HG03520 (cell line): ENCODE results near the gene SORCS2.
"Not testable (repeated sequence)": the region's sequence is repeated elsewhere in the genome, so short reads cannot be mapped to it uniquely, and the experiment has no call there.

Experiments
- ATAC-seq: cut with Tn5 transposase; IDR thresholded peaks from one replicate; pipeline ENCODE4 v1.9.1; 2021; ENCODE audit warnings: mild to moderate bottlenecking, moderate library complexity; ENCODE audit not compliant: unreplicated experiment

Gene SORCS2

DNA sequence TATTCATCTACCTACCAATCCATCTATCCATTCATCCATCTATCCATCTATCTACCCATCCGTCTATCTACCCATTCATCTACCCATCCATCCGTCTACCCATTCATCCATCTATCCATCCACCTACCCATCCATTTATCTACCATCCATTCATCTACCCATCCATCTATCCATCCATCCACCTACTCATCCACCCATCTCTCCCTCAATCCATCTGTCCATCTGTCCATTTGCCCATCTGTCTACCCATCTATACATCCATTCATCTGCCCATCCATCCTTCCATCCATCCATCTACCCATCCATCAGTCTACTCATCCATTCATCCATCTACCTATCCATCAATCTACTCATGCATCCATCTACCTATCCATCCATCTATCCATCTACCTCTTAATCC lies 369.2 kb downstream of the SORCS2 start:
- no peak for ATAC-seq

GRCh38 chr4:7564242-7564641 lies 371.9 kb downstream of the SORCS2 start:
- no peak for ATAC-seq

DNA sequence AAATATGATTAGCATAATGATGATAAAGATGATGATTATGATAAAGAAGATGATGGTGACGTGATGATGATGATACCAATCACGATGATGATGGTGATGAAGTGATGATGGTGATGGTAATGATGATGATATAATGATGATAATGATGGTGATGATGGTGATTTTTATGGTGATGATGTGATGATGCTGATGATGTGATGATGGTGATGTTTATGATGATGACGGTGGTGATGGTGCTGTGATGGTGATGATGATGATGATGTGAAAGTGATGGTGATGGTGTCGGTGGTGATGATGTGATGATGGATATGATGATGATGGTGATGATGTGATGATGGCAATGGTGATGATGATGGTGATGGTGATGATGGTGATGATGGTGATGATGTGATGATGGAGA lies 373.1 kb downstream of the SORCS2 start:
- ATAC-seq, result no peak

DNA sequence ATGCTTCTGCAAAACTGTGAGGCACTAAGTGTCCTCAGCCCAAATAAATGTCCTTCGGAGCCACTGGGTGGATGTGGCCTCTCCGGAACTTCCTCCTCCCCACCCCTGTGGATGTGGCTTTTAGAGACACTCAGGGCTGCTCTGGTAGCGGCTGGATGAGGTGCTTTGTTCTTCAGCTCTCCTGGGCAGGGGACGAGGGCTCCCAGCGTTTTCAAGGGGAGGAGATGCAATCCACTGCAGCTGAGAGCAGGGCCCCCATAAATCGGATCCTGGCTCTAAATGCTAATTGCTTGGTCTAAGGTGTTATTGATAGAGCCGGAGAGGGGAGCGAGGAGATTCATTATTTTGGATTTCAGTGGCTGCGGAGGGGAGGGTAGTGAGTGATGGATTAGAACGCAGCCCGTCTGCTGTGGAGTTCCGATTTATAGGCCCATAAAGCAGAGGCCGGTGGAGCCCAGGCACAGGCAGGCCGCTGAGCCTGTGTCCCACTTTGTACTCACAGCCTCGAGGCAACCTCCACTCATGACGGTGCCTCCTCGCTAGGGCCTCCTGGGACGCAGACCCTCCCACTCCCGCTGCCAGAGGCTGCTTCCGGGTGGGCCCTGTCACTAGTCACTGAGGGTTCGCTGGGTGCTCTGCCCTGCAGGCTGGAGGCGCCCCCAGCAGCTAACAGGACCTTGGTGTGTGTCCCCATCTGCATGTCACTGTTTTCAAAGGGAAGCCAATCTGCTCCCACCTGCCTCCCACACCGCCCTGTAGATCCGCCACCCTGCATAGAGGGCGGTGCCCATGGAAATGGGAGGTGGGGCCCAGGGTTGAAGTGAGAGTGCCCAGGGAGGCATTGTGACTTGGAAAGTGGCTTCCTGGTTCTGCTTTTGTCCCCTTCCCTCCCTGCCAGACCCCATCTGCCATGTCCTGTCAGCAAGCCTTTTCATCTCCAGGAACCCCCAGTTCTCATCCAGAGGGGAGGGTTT lies 377.8 kb downstream of the SORCS2 start:
- no peak for ATAC-seq

- ATAC-seq, result no peak
These were observed 378.7 kb downstream of the SORCS2 start for GRCh38 chr4:7571001-7571400.

DNA sequence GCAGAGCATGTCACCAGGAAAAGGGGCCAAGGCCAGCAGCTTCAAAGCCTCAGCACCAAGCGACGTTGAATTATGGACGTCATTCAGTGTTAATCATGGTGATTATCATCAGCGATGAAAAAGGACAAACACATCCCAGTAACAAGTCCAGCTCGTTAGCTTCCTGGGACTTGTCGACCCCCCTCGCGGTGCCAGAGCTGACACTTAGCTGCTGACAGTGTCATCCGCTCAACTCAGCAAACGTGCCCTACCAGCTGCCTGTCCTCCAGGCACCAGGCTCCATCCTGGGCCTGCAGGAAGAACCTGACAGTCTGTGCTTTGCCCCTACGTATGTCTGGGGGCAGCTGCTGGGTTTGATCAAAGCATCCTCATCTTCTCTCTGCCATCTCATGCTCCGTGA lies 379.4 kb downstream of the SORCS2 start:
- no peak for ATAC-seq

GRCh38 chr4:7572894-7573293 lies 380.6 kb downstream of the SORCS2 start:
- ATAC-seq, result no peak

- ATAC-seq, result no peak
These were observed 381.3 kb downstream of the SORCS2 start for GRCh38 chr4:7573576-7574091.

- ATAC-seq, result no peak
These were observed 382.1 kb downstream of the SORCS2 start for GRCh38 chr4:7574287-7575014.

- no peak for ATAC-seq
These were observed 383.1 kb downstream of the SORCS2 start for GRCh38 chr4:7575426-7575825.

GRCh38 chr4:7577361-7578039 lies 385.2 kb downstream of the SORCS2 start:
- ATAC-seq, result not testable (repeated sequence)

DNA sequence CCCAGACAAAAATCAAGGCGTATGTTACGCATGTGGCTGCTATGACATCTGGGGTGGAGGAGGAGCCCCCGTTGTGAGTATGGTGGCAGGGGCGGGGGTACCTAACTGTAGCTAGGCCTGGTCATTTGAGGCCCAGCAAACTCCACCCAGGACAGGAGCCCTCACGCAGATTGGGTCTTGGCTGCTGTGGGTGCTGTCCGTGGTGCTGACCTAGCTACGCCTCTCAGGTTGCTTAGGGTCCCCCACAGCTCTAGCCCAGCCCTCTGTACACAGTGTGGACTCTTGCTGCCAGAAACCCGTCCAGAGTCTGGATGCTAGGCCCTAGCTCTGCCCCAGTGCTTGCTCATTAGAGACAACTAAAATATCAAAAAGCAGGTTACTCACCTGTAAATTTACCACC lies 389.1 kb downstream of the SORCS2 start:
- ATAC-seq, result no peak

DNA sequence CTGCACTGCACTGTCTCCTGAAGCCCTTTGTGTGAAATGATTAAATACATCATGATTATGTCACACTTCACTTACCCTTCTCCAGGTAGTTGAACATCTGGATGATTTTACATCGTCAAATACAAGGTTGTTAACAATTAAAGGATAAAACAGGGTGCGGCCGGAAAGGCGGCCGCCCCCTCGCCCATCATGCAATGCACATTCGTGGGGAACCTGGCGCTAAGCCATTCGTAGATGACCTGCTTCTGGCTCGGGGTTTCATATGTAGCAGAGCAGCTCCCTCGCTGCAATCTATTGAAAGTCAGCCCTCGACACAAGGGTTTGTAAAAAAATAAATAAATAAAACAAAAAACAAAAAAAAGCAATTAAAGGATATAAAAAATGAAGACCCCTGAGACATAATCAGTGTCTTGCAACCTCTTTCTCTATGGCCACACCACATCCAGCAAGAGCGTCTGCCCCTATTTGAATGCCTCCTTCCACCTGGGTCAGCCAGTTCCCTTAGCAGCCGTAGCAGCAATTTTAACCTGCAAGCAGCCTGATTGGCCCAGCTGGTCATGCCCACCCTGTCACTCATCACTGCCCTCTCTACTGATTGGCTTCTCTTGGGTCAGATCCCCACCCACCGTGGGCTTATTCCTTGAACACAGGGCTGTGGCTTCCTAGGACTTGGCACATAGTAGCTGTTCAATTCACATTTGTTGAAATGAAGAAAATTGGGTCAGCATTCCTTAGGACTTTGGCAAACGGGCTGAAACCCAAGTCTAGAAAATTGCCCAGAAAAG lies 390.2 kb downstream of the SORCS2 start:
- no peak for ATAC-seq

- no peak for ATAC-seq
These were observed 391.8 kb downstream of the SORCS2 start for GRCh38 chr4:7584098-7584497.

DNA sequence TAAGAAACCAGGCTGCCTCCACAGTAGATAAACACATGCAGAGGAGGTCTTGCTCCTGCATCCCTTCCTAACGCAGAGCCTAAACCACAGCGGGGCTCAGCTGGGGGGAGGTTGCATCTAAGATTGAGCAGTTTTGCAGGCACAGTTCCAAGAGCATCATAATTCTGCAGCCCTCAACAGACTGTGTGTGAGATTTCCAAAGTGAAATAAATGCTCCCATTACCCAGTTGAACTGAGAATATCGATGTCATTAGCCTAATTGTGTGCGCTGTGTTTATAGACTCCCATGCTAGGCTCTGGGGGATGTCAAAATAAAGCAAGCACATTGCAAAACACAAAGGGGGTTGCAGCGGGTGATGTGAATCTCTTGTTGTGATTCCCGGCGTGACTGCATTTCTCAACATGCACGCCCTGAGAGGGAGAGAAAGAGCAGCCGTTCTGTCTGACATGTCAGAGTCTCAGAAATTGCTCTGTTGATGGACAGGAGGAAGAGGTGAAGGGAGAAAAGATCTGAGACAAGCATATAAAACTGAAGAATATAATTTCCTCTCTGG lies 392.3 kb downstream of the SORCS2 start:
- ATAC-seq, result no peak

DNA sequence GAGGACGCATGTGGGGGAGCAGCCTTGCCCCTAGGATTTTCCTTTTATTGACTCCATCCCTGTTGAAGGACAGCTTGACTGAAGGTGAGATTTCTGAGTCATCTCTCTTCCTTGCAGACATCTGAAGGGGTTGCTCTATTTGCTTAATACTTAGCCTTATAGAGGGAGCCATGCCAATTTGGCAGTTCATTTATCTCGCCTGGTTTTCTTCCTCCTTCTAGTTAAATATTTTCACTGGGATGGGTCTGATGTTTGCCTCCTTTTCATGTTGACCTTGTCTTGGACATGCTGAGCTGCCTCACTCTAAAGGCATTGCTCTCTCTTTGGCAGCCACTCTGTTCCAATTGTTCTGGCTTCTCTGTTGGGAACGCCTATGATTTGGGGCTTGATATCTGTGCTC lies 393.4 kb downstream of the SORCS2 start:
- no peak for ATAC-seq

DNA sequence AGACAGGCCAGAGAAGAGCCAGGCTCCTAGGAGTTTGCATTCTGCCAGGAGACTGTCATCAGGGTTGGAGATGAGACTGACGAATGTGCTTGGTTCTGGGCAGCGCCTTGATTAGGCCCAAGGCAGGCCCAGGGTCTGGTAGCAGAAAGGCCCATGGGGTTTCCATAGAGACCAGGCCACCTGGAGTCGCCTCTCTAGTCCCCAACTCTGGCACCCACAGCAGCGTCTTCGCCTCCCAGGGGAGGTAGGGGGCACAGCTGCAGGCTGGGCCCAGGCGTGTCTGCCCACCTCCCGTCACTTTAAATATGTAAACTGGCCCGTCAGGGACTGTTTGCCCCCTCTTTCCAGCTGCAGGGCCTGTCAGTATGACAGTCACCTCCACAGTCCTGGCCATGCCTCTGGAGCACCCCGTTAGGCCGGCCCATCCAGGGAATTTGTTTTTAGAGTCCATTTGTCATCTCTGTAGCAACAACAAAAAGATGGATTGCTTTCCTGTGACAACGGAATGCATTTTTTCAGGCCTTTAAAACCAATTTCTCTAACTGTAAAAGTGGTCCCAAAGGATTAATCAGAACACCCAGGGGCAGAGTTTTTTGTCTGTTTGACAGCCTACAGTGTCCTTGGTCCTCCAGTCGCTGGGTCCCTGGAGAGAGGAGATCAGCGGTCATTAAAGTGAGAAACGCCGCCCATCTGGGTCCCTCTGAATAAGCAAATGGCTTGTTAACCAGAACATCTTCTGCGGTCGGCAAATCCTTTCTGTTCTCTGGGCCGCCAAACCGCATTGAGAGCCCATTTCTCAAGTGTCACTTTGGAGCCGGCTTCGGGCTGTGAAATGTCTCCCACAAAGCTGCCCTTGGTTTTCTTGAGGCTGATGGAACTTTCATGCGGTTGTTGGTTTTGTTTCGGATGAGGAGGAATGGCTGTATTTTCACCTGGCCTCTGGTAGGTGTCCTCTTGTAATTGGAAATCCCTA lies 395.4 kb downstream of the SORCS2 start:
- ATAC-seq, result no peak

GRCh38 chr4:7590189-7590588 lies 397.9 kb downstream of the SORCS2 start:
- no peak for ATAC-seq

DNA sequence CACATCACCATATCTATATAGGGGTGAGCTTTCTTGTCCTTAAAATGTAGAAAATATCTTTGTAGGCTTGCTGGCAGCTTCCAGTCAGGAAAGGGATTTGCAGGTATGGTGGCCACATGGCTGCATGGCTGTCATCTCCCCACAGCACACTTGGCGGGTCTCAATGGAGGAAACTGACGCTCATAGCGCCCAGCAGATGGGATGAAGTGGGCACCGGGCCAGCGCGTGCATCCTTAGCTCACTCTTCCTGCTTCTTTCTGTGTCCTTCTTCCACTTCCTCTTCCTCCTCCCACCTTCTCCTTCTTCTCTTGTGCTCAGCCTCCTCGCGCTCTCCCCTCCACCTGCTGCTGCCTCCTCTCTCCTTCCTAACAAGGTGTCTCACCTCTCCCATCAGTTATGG lies 398.6 kb downstream of the SORCS2 start:
- no peak for ATAC-seq
